Fibroblast of lung (primary cell): ENCODE data around the gene RAB20.
"Not testable (repeated sequence)": the region's sequence is repeated elsewhere in the genome, so short reads cannot be mapped to it uniquely, and the experiment has no call there.

Experiments used
- EZH2 ChIP-seq: IDR thresholded peaks from 2 replicates; pipeline ENCODE4 v1.5.1; 2012; ENCODE audit warnings: low read length, control low read depth, mild to moderate bottlenecking; ENCODE audit errors: missing control alignments
- TF ChIP-seq, protein P1 (sequence below), 2 donors: IDR thresholded peaks in 1 of 2; conservative IDR thresholded peaks in 1 of 2; 1 replicate in 1 of 2; 2 replicates in 1 of 2; pipeline ENCODE4 v1.5.1; 2011 to 2012; ENCODE audit warnings: low read length in 2 of 2, control low read depth in 1 of 2, inconsistent platforms in 1 of 2, low read depth in 1 of 2, mild to moderate bottlenecking in 1 of 2

DNA sequence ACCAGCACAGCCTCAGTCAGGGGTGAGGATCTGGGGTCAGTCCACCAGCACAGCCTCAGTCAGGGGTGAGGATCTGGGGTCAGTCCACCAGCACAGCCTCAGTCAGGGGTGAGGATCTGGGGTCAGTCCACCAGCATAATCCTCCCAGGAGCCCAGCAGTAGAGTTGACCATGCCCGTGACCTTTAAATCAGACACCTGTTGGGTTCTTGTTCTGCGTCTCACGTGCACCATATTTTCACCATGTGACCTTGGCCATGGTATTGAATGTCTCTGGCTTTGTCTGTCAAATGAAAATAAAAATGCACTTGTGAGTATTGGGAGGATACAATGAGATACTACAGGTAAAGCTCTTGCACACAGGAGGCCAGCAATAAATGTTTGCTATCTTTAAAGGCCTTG lies 63.6 kb downstream of the RAB20 start:
- TF ChIP-seq, protein P1, sequence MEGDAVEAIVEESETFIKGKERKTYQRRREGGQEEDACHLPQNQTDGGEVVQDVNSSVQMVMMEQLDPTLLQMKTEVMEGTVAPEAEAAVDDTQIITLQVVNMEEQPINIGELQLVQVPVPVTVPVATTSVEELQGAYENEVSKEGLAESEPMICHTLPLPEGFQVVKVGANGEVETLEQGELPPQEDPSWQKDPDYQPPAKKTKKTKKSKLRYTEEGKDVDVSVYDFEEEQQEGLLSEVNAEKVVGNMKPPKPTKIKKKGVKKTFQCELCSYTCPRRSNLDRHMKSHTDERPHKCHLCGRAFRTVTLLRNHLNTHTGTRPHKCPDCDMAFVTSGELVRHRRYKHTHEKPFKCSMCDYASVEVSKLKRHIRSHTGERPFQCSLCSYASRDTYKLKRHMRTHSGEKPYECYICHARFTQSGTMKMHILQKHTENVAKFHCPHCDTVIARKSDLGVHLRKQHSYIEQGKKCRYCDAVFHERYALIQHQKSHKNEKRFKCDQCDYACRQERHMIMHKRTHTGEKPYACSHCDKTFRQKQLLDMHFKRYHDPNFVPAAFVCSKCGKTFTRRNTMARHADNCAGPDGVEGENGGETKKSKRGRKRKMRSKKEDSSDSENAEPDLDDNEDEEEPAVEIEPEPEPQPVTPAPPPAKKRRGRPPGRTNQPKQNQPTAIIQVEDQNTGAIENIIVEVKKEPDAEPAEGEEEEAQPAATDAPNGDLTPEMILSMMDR (conservative IDR thresholded peaks at IDR 0.05 in 1 of 2, IDR thresholded peaks at IDR 0.05 in 1 of 2; ENCODE audit: low read depth in 1 of 2, low read length in 2 of 2) = not testable (repeated sequence)
- not testable (repeated sequence) for TF ChIP-seq EZH2
